Skin epidermis (tissue), 12 donors: Measurements from ENCODE around the gene LPAR1.

Source experiments
- H3K27ac ChIP-seq, 21 experiments: fragments of 200-600 bp; sonication (generic) in 11 of 21; one replicate each; pipeline ENCODE4 v1.5.0; 2020; ENCODE audit warnings: mild to moderate bottlenecking in 3 of 21, inconsistent platforms in 2 of 21, moderate library complexity in 2 of 21
- H3K4me3 ChIP-seq, 7 experiments: fragments of 200-600 bp; sonication (generic) in 2 of 7; one replicate each; pipeline ENCODE4 v1.5.0; 2020; ENCODE audit warnings: inconsistent platforms in 2 of 7, mild to moderate bottlenecking in 2 of 7, moderate library complexity in 1 of 7

The LPAR1 gene

DNA sequence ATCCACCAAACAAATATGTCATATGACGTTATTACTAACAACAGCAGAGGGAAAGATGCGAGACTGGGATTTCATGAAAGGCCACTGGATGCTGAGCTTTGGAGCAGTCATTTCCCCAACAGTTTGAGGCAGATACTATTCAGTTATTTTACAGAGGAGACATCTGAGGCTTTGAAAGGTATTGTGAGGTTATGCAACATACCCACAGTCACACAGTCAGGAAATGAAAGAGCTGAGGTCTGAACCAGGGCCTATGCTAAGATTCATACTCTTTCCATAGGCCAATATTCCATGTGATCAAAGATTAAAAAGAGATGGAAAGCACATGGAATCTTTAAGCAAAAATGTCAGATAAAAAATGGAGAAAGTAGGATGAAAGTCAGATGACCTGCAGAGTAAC lies 63.0 kb downstream of the LPAR1 start:
- no peak overlapping the region for H3K27ac ChIP-seq
- H3K4me3 ChIP-seq: no peak overlapping the region

DNA sequence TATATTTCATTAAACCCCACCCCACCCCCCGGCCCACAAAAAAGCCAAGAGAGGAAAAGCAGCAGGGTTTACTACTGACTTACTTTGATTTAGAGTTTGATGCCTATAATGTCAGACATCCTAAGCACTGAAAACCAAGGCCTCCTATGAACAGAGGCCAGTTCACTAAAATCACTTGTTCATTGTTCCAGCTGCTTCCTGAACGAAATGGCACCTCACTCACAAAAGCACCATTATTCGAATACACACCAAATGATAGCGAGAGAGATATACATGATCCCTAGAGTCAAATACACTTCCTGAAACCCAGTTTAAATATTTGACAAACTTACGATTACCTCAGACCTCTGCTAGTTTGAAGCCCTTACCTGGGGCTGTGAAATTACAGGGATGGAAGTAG lies 66.6 kb downstream of the LPAR1 start:
- no peak overlapping the region for H3K4me3 ChIP-seq
- no peak overlapping the region for H3K27ac ChIP-seq

DNA sequence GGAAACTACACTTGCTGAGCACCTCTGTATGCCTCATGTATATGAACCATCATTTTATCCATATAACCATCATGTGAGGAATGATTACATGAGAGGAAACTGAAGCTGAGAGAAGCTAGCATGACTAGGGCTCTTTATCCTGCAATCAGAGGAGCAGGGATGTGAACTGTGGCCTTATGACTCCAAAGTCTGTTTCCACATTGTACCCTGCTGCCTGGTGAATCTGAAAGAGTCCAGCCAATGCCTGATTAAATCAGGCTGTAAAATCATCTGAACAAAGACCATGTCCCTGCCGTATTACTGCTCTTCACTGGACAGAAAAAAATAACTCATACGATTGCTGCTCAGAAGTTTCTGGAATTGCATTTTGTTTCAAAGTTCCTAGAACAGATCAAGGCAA lies 67.0 kb downstream of the LPAR1 start:
- Histone ChIP-seq H3K27ac (no peak overlapping the region), H3K4me3 (no peak overlapping the region)

DNA sequence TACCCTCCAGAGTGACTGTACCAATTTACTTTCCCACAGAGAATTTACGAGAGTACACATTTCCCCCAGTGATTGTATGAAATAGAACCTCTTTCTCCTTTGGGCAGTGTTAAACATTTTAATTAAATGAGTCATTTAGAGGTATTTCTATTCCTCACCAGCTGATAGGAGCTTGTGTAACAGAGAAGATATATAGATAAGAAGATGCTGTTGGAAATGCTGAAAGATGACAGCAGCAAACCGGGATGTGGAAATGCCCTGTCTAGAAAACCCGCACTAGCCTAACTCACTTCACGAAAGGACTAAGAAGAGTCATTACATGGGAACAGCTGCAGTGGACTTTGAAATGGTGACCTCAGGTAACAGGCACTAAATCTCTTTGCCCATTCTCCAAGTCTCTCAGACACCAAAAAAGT lies 68.3 kb downstream of the LPAR1 start:
- Histone ChIP-seq H3K4me3 (no peak overlapping the region), H3K27ac (no peak overlapping the region)

DNA sequence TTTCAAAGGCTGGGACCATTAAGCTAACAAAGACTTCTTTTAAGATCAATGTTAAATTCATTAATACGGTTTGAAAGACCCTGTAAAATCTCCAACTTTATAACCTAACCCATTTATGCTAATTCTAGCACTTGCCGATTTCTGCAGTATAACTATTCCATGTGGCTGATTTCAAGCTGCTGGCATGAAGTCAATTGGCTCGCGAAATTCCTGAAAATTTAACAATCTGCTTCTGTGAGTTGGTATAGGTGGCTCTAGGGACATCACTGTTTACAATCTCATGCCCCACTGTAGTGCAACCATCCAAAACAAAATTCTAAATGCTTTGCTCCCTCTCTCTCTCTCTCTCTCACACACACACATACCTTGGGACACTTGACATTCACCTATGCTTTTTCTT lies 70.2 kb downstream of the LPAR1 start:
- no peak overlapping the region for H3K27ac ChIP-seq
- no peak overlapping the region for H3K4me3 ChIP-seq

DNA sequence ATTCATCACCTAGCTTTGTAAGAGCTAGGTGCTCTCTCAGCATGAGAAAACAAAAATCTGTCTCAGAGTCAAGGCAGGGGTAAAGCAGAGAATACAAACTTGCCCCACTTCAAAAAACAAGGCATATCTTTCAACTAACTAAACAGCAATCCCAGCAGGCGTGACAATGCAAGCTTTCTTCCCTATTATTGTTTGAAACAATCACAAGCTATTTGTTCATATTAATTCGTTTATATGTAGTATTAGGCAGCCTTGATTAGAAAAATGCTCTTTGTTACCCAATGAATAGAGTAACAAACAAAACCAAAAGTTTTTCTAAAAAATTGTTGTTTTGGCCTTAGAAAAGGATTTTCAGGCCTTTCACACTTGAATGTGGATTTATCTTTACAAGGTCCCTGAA lies 71.1 kb downstream of the LPAR1 start:
- H3K27ac ChIP-seq: no peak overlapping the region
- no peak overlapping the region for H3K4me3 ChIP-seq

DNA sequence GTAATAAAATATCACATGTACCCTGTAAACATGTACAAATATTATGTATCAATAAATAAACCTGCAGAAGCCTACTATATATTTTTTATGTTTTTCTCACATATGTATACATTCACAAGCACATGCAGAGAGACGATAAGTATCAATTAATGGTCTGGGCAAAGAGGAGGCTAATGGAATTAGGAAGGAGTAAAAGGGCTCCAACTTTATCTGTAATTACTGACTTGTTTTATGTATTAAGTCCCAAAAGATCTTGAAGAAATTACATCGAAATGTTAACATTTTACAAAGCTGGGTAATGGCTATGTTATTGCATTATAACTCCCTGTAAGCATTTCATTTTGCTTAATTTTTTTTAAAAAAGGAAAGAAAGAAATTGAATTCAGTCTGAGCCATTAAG lies 78.0 kb downstream of the LPAR1 start:
- no peak overlapping the region for H3K4me3 ChIP-seq
- no peak overlapping the region for H3K27ac ChIP-seq

DNA sequence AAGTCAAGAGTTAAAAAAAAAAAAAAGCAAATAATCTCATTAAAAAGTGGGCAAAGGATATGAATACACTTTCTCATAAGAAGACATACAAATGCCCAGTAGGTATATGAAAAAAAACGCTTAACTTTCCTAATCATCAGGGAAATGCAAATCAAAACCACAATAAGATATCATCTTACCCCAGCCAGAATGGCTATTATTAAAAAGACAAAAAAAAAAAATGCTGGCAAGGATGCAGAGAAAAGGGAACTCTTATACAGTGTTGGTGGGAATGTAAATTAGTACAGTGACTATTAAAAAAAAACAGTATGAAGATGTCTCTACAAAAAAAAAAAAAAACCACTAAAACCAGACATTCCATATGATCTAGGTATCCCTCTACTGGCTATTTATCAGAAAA lies 79.4 kb downstream of the LPAR1 start:
- Histone ChIP-seq H3K4me3 (no peak overlapping the region), H3K27ac (no peak overlapping the region)

DNA sequence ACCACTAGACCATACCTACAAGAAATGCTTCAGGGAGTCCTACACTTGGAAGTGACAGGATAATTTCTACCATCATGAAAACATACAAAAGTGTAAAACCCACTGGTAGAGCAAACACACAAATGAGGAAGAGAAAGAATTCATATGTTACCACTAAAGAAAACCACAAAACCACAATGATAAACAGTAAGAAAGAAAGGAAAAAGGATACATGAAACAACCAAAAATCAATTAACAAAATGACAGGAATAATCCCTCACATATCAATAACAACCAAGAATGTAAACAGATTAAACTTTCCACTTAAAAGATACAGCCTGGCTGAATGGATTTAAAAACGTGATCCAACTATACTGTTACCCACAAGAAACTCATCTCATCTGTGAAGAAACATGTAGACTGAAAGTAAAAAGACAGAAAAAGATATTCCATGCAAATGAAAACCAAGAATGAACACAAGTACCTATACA lies 83.4 kb downstream of the LPAR1 start:
- Histone ChIP-seq H3K27ac (no peak overlapping the region), H3K4me3 (no peak overlapping the region)

DNA sequence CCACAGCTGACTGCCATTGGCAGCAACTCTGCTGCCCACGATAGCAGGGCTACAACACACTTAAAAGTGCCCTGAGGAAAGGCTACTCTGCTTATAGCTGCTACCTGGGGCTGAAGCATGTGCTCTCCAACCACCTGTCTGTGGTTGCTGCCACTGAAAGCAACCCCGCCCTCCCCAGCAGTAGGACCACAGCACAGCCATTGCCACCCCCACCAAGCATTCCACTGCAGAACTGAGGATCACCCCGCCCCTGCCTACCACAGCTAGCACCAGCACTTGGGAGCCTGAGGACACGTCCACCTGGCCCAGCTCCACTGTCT lies 85.8 kb downstream of the LPAR1 start:
- peak overlapping the region in 2 of 21 experiments; percentile 10 to 23 for H3K27ac ChIP-seq
- no peak overlapping the region for H3K4me3 ChIP-seq

DNA sequence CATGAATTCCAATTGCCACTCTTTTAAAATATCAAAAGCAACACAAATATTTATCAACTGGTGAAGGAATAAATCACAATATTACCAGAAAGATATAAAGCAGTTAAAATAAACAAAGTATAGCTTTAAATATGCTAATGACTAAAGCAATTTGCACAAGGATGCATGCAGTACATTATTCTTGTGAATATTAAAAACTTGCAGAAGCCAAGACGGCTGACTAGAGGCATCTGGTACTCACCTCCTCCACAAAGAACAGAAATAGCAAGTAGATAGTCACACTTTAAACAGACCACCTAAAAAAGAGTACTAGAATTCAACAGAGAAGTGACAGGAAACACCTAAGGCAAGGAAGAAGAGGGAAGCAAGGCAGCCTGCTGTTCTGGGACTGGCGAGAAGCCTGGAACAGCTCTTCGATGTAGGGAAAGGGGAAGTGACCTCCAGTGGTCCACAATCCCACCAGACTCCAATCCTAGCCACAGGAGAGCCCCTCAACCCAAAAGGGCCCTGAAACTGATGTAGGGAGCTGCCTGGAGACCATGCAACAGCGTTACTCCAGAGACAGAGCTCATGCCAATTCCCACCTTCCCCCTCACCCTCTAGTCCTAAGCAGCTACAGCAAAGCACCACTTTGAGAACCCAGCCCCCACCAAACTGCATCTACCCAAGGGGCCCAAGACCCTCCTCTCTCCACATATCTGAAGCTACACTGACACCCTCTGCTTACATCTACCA lies 86.3 kb downstream of the LPAR1 start:
- H3K27ac ChIP-seq: peak overlapping the region in 1 of 21 experiments; percentile 10

DNA sequence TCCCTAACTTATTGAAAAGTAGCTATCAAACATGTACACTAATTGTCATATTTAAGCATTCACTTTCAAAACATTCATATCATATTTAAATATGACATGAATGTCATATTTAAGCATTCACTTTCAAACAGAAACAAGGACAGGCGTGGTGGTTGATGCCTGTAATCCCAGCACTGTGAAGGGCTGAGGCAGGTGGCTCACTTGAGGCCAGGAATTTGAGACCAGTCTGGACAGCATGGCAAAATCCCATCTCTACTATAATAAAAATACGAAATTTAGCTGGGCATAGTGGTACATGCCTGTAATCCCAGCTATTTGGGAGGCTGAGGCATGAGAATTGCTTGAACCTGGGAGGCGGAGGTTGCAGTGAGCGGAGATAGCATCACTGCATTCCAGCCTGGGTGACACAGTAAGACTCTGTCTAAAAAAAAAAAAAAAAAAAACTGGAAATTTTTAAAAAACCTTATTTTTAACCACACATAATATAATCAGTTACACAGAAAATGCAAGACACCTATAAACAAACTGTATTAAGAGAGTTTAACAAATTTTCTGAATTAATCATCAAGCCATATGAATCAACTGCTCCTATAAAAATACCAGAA lies 88.1 kb downstream of the LPAR1 start:
- Histone ChIP-seq H3K27ac (no peak overlapping the region), H3K4me3 (no peak overlapping the region)

More for the DNA sequence above, 86.3 kb downstream of the LPAR1 start:
- H3K4me3 ChIP-seq: no peak overlapping the region

DNA sequence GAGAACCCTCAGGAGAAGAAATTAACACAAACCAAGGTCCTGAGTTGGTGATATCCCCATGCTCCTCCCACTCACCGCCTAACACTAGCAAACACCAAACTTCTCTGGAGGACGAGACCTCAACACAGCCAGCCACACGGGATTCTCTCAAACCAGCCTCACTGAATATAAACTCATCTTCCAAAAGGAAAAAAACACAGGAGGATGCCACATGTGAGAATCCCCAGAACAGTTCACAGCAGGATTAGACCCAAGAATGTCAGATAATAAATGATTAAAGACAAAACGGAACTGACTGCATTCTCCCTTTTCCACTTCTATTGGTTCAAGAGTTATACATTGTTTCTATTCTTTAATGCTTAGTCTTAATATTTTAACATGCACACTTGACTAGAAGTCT lies 89.2 kb downstream of the LPAR1 start:
- Histone ChIP-seq H3K27ac (no peak overlapping the region), H3K4me3 (no peak overlapping the region)

DNA sequence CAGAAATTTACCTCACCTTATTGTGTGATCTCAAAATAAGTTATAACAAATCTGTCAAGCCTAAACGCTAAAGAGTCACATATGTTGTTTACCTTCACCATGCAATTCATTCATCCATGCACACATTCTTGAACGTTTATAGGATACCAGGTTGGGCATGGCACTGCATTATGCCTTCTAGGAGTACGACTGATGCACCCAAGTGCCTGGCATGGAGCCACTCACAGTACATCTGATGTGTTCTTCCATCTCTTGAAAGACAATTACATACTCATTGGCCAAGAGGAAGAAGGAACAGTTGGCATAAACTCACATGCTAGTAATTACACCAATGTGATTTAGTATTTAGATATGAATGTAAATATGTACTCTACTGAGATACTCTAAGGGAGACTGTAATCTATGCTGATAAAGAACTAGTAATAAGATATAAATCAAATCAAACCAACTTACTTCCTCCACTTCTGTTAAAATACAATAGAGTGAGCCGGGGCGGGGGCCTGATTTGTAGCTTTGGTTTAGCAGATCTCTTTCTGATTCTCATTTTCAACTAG lies 90.7 kb downstream of the LPAR1 start:
- H3K27ac ChIP-seq: no peak overlapping the region
- H3K4me3 ChIP-seq: no peak overlapping the region

DNA sequence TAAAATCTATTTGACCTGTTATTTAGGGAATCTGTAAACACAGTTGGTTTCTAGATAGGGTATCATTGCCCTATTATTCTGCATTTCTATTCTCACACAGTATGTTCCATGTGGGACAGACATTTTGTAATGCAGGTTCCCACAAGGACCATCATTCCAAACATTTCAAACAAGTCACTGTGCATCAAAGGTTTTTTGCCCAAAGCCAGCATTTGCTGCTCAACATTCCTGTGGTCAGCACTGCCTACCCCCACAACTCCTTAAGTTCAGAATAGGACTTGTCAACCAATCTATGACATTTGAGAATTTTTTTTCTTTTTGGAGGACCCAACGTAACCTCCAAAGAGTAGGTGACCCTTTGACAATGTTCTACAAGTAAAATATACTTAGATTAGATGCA lies 95.7 kb downstream of the LPAR1 start:
- Histone ChIP-seq H3K27ac (no peak overlapping the region), H3K4me3 (no peak overlapping the region)

DNA sequence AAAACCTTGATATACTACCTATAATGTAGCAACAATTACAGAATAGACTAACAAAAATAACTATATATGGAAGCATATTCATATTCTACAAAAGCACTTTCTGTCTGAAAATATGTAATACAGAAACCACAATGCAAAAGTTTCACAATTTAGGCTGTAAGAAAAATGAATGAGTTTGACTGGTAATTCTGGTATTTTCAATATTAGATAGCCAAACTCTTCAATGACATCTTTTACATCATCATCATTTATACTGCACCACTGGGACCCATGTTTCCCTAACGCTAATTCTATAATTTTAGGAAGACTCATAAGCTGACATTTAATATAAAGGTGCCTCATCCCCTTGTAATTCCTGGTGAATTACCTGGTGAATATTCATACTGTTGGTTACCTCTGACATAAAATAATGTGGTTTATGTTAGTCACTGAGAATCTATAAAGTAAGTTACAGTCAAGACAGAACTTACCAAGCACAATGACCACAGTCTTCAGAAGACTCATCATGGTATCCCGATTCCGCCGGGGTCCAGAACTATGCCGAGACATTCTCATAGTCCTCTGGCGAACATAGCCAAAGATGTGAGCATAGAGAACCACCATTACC lies 97.2 kb downstream of the LPAR1 start:
- H3K27ac ChIP-seq: no peak overlapping the region
- no peak overlapping the region for H3K4me3 ChIP-seq

DNA sequence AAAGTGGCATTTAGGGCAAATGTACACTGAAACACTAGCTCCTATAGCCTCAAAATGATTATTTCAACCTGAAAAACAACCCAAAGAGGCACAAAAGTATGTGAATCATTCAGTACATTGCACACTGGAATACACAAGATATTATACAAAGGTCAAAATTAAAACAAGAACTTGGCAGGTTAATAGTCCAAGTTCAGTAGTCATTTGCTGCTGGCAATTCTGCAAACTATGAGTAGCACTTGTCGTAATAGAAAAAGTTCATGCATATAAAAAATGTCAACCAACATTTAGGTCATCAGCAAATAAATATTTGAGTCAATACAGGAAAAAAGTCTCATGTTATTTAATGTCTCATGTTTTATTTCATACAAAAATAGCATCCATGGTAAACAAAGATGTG lies 98.7 kb downstream of the LPAR1 start:
- H3K27ac ChIP-seq: no peak overlapping the region
- no peak overlapping the region for H3K4me3 ChIP-seq

DNA sequence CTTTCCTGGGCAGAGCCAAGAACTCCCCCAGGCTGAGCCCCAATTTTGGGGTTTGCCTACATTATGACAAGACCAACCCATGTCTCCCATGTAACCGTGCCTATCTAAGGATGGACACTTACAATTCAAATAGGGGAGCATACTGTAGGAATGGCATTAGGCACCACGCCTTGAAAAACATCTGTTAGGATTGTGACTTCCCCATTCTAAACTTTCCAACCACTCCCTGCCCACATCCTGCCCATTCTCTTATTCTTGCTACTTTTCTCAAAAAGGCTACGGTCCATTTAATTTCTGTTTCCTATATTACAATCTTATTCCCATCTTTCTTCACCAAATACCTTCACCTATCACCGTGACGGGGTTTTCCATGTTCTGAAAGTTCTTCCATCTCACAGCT lies 99.2 kb downstream of the LPAR1 start:
- no peak overlapping the region for H3K4me3 ChIP-seq
- no peak overlapping the region for H3K27ac ChIP-seq

DNA sequence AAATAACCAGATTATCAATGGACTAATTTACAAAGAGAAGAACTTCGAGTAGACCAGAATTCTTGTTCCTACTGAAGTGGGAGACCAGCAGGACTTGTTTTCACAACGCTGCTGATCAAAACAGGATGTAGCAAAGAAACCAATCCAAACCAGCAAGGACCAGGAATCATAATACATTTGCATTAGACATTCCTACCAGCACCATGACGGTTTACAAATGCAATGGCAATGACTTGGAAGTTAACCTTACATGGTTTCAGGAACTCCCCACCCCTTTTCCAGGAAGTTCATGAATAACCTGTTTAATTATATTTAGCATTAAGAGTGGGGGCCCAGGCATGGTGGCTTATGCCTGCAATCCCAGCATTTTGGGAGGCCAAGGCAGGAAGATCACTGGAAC lies 100.0 kb downstream of the LPAR1 start:
- H3K27ac ChIP-seq: peak overlapping the region in 2 of 21 experiments; percentile 38 to 46
- H3K4me3 ChIP-seq: no peak overlapping the region

DNA sequence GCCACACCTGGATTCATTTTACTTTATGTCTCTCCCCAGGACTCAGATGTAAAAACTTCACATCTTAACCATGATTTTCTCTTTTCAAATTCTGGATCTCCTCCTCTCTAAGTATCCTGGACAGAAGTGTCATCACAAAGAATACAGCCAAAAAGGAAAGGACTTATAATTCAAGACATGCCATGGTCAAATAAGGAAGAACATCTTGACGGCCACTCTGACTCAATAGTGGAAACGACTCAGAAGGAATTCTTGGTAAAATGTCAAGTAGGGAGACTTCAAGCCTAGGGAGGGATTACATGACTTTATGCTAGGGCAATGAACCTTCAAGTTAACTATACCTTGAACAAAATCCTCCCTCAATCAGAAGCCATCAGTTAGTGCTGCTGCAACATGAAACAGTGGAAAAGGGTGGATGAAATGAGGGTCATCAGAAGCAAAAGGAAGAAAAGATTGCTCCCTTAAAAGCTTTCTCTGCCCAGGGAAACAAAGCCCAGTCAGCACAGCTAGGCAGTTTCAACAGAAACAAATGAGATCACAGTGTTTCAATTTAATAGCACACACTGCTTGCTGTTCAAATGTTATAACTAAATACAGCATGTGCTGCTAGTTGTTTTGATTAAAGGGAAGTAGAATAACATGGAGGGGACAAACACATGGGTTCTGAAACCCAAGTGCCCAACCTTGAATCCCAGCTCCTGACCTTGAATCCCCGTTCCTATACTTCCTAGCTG lies 101.4 kb downstream of the LPAR1 start:
- Histone ChIP-seq H3K27ac (peak overlapping the region in 12 of 21 experiments; percentile 3 to 77 (median 46)), H3K4me3 (no peak overlapping the region)
